CD4-positive, alpha-beta memory T cell (primary cell): ENCODE measurements around the gene INO80C. TPM values are rescaled to one million over a fixed set of nuclear protein-coding genes. Genes with fewer than 3 reads are reported as not detected.
"Not testable (repeated sequence)": the region's sequence is repeated elsewhere in the genome, so short reads cannot be mapped to it uniquely, and the experiment has no call there.

Source experiments
- CTCF ChIA-PET: fragments of 350-600 bp; sonication (Branson Sonifier 250); formaldehyde crosslinking; loops from one replicate; lab custom pipeline; 2021; ENCODE audit warnings: inconsistent platforms; ENCODE audit not compliant: partially characterized antibody; lab: Charles Lee
- POLR2A ChIA-PET: fragments of 350-600 bp; sonication (Branson Sonifier 250); formaldehyde crosslinking; loops from one replicate; lab custom pipeline; 2021; ENCODE audit not compliant: partially characterized antibody; lab: Charles Lee
- DNase-seq, 5 donors: peaks; one replicate each; pipeline versions ENCODE4 v3.0.0 to v3.0.0-alpha.2; 2020 to 2022; ENCODE audit warnings: mixed read lengths in 1 of 5
- H3K27ac ChIP-seq: one replicate; pipeline ENCODE4 v1.7.0; 2013; ENCODE audit warnings: low read depth, low read length
- H3K27me3 ChIP-seq: 2 replicates; pipeline ENCODE4 v1.7.0; 2013; ENCODE audit warnings: mild to moderate bottlenecking, low read length, moderate library complexity; ENCODE audit not compliant: insufficient read depth
- H3K36me3 ChIP-seq: 2 replicates; pipeline ENCODE4 v1.7.0; 2013; ENCODE audit warnings: mild to moderate bottlenecking, low read length, moderate library complexity; ENCODE audit not compliant: insufficient read depth
- H3K4me1 ChIP-seq: 2 replicates; pipeline ENCODE4 v1.7.0; 2013; ENCODE audit warnings: mild to moderate bottlenecking, low read length, moderate library complexity; ENCODE audit not compliant: insufficient read depth
- H3K4me3 ChIP-seq, 2 donors: one replicate each; pipeline ENCODE4 v1.7.0; 2013; ENCODE audit warnings: low read length in 2 of 2, mild to moderate bottlenecking in 1 of 2
- H3K9me3 ChIP-seq, 2 donors: one replicate each; pipeline ENCODE4 v1.7.0; 2013; ENCODE audit warnings: low read length in 2 of 2, control low read depth in 1 of 2; ENCODE audit not compliant: control insufficient read depth in 1 of 2
- H3K27ac Mint-ChIP-seq, 7 donors: one replicate each; pipeline ENCODE4 v1.8.0; 2020 to 2021; ENCODE audit warnings: mixed read lengths in 7 of 7, mild to moderate bottlenecking in 6 of 7, inconsistent platforms in 3 of 7, moderate library complexity in 3 of 7
- H3K27me3 Mint-ChIP-seq, 2 donors: one replicate each; pipeline ENCODE4 v1.8.0; 2020 to 2021; ENCODE audit warnings: mixed read lengths in 2 of 2
- H3K36me3 Mint-ChIP-seq, 2 donors: one replicate each; pipeline ENCODE4 v1.8.0; 2020 to 2021; ENCODE audit warnings: mixed read lengths in 2 of 2, inconsistent platforms in 1 of 2, mild to moderate bottlenecking in 1 of 2
- H3K4me1 Mint-ChIP-seq, 4 donors: one replicate each; pipeline ENCODE4 v1.8.0; 2020 to 2021; ENCODE audit warnings: mixed read lengths in 4 of 4, mild to moderate bottlenecking in 1 of 4
- H3K4me3 Mint-ChIP-seq, 8 donors: one replicate each; pipeline ENCODE4 v1.8.0; 2020 to 2021; ENCODE audit warnings: mixed read lengths in 8 of 8, mild to moderate bottlenecking in 7 of 8, moderate library complexity in 6 of 8, inconsistent platforms in 3 of 8
- H3K9me3 Mint-ChIP-seq, 8 donors: one replicate each; pipeline ENCODE4 v1.8.0; 2020 to 2021; ENCODE audit warnings: mixed read lengths in 8 of 8, mild to moderate bottlenecking in 5 of 8, inconsistent platforms in 3 of 8, moderate library complexity in 1 of 8
- intact Hi-C: fragments of 100-400 bp; cut with micrococcal nuclease; formaldehyde crosslinking; loops from one replicate; pipeline ENCODE4 v1.15.1; 2023
- polyA plus RNA-seq, 2 donors: library from polyadenylated mRNA; unstranded; fragments of 300-500 nt; fragmentation: Illumina TruSeq; gene quantifications; one replicate each; pipeline ENCODE4 v1.2.3, GENCODE V29; 2021
- total RNA-seq, 2 experiments: library from RNA; stranded (reverse); gene quantifications; one replicate each; pipeline ENCODE4 v1.2.3, GENCODE V29; 2021

INO80C gene
- total and polyA plus RNA-seq, 4 experiments from 2014 or later, result 18.9 to 30.3 (median 28.1) TPM

GRCh38 chr18:35488396-35488795, 9.4 kb downstream of the INO80C start:
- POLR2A ChIA-PET, H3K27me3 Mint-ChIP-seq, DNase-seq, H3K9me3 Mint-ChIP-seq, H3K4me3 ChIP-seq, H3K27ac ChIP-seq, H3K27me3 ChIP-seq, CTCF ChIA-PET, H3K9me3 ChIP-seq, H3K4me1 ChIP-seq, intact Hi-C loops, H3K4me3 Mint-ChIP-seq, H3K36me3 ChIP-seq: not testable (repeated sequence)
- H3K36me3 Mint-ChIP-seq, result peaks cover 7 to 32% of the 10 kb centered on the region in 2 donors
- H3K4me1 Mint-ChIP-seq, result peaks cover 0 to 15% (median 9%) of the 10 kb centered on the region in 4 donors
- H3K27ac Mint-ChIP-seq, result peak overlapping the region in 1 of 7 donors; percentile 24

- H3K4me1 ChIP-seq, H3K4me3 ChIP-seq, CTCF ChIA-PET, DNase-seq, H3K27me3 ChIP-seq, POLR2A ChIA-PET, H3K9me3 ChIP-seq, H3K36me3 ChIP-seq, intact Hi-C loops, H3K27me3 Mint-ChIP-seq, H3K27ac Mint-ChIP-seq, H3K4me3 Mint-ChIP-seq, H3K27ac ChIP-seq, H3K9me3 Mint-ChIP-seq: not testable (repeated sequence)
- Mint-ChIP-seq H3K36me3 (peaks cover 7 to 34% of the 10 kb centered on the region in 2 donors), H3K4me1 (peaks cover 0 to 16% (median 11%) of the 10 kb centered on the region in 4 donors)
Observed at GRCh38 chr18:35487525-35487924, 10.2 kb downstream of the INO80C start.

GRCh38 chr18:35485852-35486251, 11.9 kb downstream of the INO80C start:
- no peaks in the 10 kb centered on the region for H3K9me3 ChIP-seq
- Mint-ChIP-seq H3K9me3 (peaks cover 0 to 2% (median 0%) of the 10 kb centered on the region in 8 donors), H3K36me3 (peaks cover 10 to 34% of the 10 kb centered on the region in 2 donors), H3K27ac (no peak overlapping the region), H3K4me1 (peaks cover 0 to 19% (median 6%) of the 10 kb centered on the region in 4 donors), H3K4me3 (no peak overlapping the region), H3K27me3 (no peaks in the 10 kb centered on the region)
- intact Hi-C loops, result no loop called here
- no peaks in the 10 kb centered on the region for H3K4me1 ChIP-seq
- no peak overlapping the region for H3K27ac ChIP-seq
- POLR2A ChIA-PET, result no interaction called here
- CTCF ChIA-PET, result interaction anchor here (0.6 kb wide), 1 partner anchor 458 kb away, joined by 3 read pairs; no protein-coding TSS in a partner anchor
- H3K27me3 ChIP-seq, result no peaks in the 10 kb centered on the region
- no peaks in the 10 kb centered on the region for H3K36me3 ChIP-seq
- no peak for DNase-seq
- no peak overlapping the region for H3K4me3 ChIP-seq

GRCh38 chr18:35484034-35484433, 13.7 kb downstream of the INO80C start:
- no peak overlapping the region for H3K27ac ChIP-seq
- no peak overlapping the region for H3K4me3 ChIP-seq
- DNase-seq, result no peak
- H3K27me3 Mint-ChIP-seq, result no peaks in the 10 kb centered on the region
- POLR2A ChIA-PET, result no interaction called here
- intact Hi-C loops, result no loop called here
- no peak overlapping the region for H3K4me3 Mint-ChIP-seq
- peaks cover 10 to 26% of the 10 kb centered on the region in 2 donors for H3K36me3 Mint-ChIP-seq
- no peaks in the 10 kb centered on the region for H3K9me3 ChIP-seq
- H3K36me3 ChIP-seq, result no peaks in the 10 kb centered on the region
- no peak overlapping the region for H3K27ac Mint-ChIP-seq
- no peaks in the 10 kb centered on the region for H3K4me1 ChIP-seq
- CTCF ChIA-PET, result interaction anchor here (0.6 to 1.5 kb wide), 2 partner anchors 77 to 457 kb away, joined by 3 read pairs; no protein-coding TSS in a partner anchor
- peaks cover 0 to 2% (median 0%) of the 10 kb centered on the region in 8 donors for H3K9me3 Mint-ChIP-seq
- peaks cover 0 to 19% (median 4%) of the 10 kb centered on the region in 4 donors for H3K4me1 Mint-ChIP-seq
- no peaks in the 10 kb centered on the region for H3K27me3 ChIP-seq

- Mint-ChIP-seq H3K27me3 (no peaks in the 10 kb centered on the region), H3K4me1 (peaks cover 0 to 15% (median under 1%) of the 10 kb centered on the region in 4 donors), H3K9me3 (no peaks in the 10 kb centered on the region), H3K27ac (no peak overlapping the region), H3K36me3 (peaks cover 7 to 16% of the 10 kb centered on the region in 2 donors), H3K4me3 (no peak overlapping the region)
- ChIA-PET CTCF (no interaction called here), POLR2A (no interaction called here)
- Histone ChIP-seq H3K36me3 (no peaks in the 10 kb centered on the region), H3K9me3 (no peaks in the 10 kb centered on the region), H3K4me3 (no peak overlapping the region), H3K27ac (no peak overlapping the region), H3K4me1 (no peaks in the 10 kb centered on the region), H3K27me3 (no peaks in the 10 kb centered on the region)
- DNase-seq, result no peak
- intact Hi-C loops, result no loop called here
Observed at GRCh38 chr18:35481960-35482366, 15.8 kb downstream of the INO80C start.

- no peaks in the 10 kb centered on the region for H3K27me3 Mint-ChIP-seq
- ChIA-PET POLR2A (no interaction called here), CTCF (no interaction called here)
- Histone ChIP-seq H3K36me3 (no peaks in the 10 kb centered on the region), H3K27me3 (no peaks in the 10 kb centered on the region), H3K27ac (no peak overlapping the region), H3K4me1 (no peaks in the 10 kb centered on the region), H3K4me3 (no peak overlapping the region), H3K9me3 (no peaks in the 10 kb centered on the region)
- H3K4me3 Mint-ChIP-seq, result no peak overlapping the region
- peaks cover 14 to 25% of the 10 kb centered on the region in 2 donors for H3K36me3 Mint-ChIP-seq
- H3K9me3 Mint-ChIP-seq, result no peaks in the 10 kb centered on the region
- H3K27ac Mint-ChIP-seq, result peak overlapping the region in 1 of 7 donors; percentile 8
- DNase-seq, result no peak
- intact Hi-C loops, result no loop called here
- H3K4me1 Mint-ChIP-seq, result peaks cover 0 to 12% (median under 1%) of the 10 kb centered on the region in 4 donors
Observed at GRCh38 chr18:35479911-35480586, 17.7 kb downstream of the INO80C start.

GRCh38 chr18:35478520-35479435, 19.0 kb downstream of the INO80C start:
- Mint-ChIP-seq H3K4me3 (no peak overlapping the region), H3K27me3 (no peaks in the 10 kb centered on the region), H3K9me3 (no peaks in the 10 kb centered on the region), H3K4me1 (peaks cover 0 to 13% (median under 1%) of the 10 kb centered on the region in 4 donors), H3K27ac (peak overlapping the region in 1 of 7 donors; percentile 12), H3K36me3 (peaks cover 19 to 32% of the 10 kb centered on the region in 2 donors)
- DNase-seq, result no peak
- H3K27ac ChIP-seq, result no peak overlapping the region
- H3K36me3 ChIP-seq, result no peaks in the 10 kb centered on the region
- no peaks in the 10 kb centered on the region for H3K27me3 ChIP-seq
- no peaks in the 10 kb centered on the region for H3K9me3 ChIP-seq
- H3K4me3 ChIP-seq, result no peak overlapping the region
- H3K4me1 ChIP-seq, result no peaks in the 10 kb centered on the region
- intact Hi-C loops, result no loop called here
- POLR2A ChIA-PET, result no interaction called here
- CTCF ChIA-PET, result no interaction called here
